Fibroblast of upper back skin (primary cell): ENCODE results near the gene IAH1.

Experiments
- DNase-seq: peaks from one replicate; pipeline ENCODE4 v3.0.0-alpha.2; 2013

The IAH1 gene

GRCh38 chr2:9535177-9535576 lies 60.8 kb downstream of the IAH1 start:
- no peak for DNase-seq

- DNase-seq, result no peak
These were observed 62.2 kb downstream of the IAH1 start for GRCh38 chr2:9536504-9536903.

DNA sequence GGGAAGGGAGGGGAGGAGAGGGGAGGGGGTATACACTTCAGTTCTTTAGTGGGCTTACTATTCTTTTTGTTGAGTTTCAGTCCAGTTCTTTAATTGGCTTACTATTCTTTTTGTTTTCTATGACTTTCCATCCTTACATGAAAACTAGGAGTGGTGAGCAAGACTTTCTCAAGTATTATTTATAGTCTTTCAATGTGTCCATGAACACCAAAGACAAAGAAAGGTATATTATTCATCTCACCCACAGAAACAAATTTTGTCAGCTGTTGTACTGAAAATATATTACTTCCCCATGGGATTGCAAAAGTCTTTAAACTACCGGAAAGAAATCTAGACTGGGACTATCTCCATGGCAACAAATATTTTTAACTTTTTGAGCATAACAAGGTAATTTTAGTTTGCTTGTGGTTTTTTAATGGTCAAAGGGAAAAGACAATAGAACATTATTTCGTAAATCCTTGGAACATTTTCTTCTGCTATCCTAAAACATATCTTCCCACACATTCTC lies 63.7 kb downstream of the IAH1 start:
- DNase-seq, result peak; percentile 87
